NK-92 (cell line): ENCODE measurements around the gene BANP.
"Not testable (repeated sequence)": the region's sequence is repeated elsewhere in the genome, so short reads cannot be mapped to it uniquely, and the experiment has no call there.

Source experiments
- DNase-seq: peaks from one replicate; lab custom pipeline; 2025; ENCODE audit not compliant: unreplicated experiment; lab: John Stamatoyannopoulos, UW

The BANP gene

GRCh38 chr16:88077328-88078108 is 126.3 kb downstream of the BANP start:
- no peak for DNase-seq

- no peak for DNase-seq
Observed at GRCh38 chr16:88078111-88078775, 127.0 kb downstream of the BANP start.

DNA sequence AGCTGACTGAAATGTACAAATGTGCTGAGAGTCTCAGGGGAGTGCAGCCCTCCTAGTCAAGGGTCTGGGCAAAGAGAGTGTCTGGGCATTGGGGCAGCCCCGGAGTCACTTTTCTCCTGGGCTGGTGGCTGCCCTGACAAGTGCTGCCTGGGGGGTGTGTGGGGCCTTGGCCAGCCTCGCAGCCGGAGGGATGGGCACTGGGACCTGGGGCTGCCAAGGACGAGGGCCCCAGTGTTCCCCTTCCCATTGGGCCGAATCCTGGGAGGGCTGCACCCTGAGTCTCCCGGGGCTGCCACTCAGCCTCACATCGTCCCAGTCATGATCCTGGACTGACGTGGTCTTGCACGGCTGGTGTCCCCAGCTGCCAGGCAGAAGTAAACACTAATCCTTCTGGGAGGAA is 132.3 kb downstream of the BANP start:
- DNase-seq: no peak

GRCh38 chr16:88084881-88085280 is 133.6 kb downstream of the BANP start:
- no peak for DNase-seq

- DNase-seq: no peak
Observed at GRCh38 chr16:88086571-88087516, 135.6 kb downstream of the BANP start.

- no peak for DNase-seq
Observed at GRCh38 chr16:88087517-88087877, 136.3 kb downstream of the BANP start.

DNA sequence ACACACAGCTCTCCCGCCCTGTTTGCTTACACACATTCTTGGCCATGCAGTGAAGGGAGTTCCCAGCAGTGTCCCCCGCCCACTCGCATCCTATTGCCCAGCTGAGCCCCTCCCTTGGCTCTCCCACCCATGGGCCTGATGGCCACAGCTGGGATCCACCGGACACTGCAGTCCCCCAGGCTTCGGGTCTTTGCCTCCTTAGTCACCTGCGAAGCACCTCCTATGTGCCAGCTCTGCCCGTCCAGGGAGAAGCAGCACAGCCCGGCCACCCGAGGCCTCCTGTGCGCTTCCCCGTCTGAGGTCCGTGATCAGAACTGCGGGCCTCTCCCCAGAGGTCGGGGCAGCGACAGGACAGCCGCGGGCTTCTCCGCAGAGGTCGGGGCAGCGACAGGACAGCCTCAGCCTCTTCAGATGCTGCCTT is 136.9 kb downstream of the BANP start:
- no peak for DNase-seq

DNA sequence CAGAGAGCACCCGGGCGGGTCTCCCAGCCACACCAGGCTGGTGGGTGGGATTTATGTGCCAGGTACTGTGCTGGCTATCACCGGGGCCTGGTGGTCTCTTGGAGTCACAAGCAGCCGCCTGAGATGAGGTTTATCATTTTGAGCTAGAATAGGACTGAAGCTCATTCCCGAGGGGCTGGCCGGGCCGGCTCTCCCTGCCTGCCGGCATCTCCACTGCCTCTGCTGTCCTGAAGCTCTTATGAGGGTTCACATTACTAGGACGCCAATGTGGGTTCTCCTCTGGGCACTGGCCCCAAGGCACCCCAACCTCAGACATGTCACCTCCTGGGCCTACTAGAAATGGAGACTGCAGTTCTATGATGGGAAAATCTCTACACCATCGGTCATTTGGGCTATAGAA is 137.4 kb downstream of the BANP start:
- DNase-seq: not testable (repeated sequence)

DNA sequence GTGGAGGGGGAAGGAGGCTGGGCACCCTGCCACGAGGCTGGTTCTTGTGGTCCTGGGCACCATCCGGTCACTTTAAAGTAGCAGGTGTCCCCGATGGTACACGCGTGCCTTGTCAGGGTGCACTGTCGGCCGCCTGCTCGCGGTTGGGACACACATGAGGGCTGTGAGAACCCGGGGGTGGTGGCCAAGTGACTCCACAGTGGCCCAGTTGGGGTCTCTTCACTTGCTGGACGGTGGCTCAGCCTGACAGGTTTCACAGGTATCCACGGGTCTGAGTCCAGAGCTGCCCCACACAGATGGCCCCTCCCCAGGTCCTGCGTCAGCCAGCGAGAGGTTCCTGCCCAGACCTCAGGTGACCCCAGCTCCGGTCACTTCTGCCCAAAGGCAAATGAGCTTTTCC is 137.8 kb downstream of the BANP start:
- DNase-seq: not testable (repeated sequence)

GRCh38 chr16:88089632-88090376 is 138.6 kb downstream of the BANP start:
- DNase-seq: not testable (repeated sequence)

- not testable (repeated sequence) for DNase-seq
Observed at GRCh38 chr16:88090377-88091175, 139.3 kb downstream of the BANP start.

GRCh38 chr16:88091221-88091971 is 140.2 kb downstream of the BANP start:
- not testable (repeated sequence) for DNase-seq

GRCh38 chr16:88091972-88092302 is 140.7 kb downstream of the BANP start:
- not testable (repeated sequence) for DNase-seq

GRCh38 chr16:88092791-88093555 is 141.7 kb downstream of the BANP start:
- not testable (repeated sequence) for DNase-seq

DNA sequence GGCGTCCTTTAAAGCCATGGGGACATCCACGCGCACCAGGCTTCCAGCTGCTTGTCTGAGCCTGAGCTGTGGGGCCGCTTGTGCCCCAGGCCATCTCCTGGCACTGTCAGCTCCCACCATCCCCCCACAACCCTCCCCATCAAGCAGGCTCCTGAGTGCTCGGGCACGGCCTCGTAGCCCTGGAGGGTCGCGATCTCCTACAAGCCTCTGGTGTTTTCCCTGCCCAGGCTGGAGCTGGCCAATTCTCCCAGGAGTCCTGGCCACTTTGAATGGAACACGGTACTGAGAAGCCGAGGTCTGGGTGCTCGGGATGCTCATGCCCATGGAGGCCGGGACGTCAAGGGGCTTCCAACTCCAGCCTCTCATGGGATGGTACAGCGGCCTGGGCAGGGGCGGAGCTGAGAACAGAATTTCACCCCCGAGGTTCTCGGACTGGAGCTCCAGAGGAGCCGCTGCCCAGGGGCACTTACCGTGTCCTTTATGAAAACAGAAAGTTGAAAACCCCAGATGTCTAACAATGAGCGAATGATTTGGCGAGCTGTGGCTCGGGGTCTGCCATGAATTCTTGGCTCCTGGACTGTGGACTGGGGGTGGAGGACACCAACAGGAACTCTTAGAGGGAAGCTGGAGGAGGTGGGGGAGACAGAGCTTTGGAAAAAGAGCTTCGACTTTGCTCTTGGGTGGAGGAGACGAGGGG is 142.5 kb downstream of the BANP start:
- not testable (repeated sequence) for DNase-seq

DNA sequence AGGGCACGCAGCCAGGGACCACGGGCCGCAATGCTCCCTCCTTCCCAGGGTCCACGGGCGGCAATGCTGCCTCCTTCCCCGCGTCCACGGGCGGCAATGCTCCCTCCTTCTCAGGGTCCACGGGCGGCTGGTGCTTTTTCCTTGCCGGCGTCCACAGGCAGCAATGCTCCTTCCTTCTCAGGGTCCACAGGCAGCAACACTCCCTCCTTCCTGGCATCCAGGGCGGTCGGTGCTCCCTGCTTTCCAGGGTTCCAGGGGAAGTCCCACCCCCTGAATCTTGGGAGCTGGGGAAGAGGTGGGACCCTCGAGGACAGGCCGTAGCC is 143.0 kb downstream of the BANP start:
- not testable (repeated sequence) for DNase-seq

DNA sequence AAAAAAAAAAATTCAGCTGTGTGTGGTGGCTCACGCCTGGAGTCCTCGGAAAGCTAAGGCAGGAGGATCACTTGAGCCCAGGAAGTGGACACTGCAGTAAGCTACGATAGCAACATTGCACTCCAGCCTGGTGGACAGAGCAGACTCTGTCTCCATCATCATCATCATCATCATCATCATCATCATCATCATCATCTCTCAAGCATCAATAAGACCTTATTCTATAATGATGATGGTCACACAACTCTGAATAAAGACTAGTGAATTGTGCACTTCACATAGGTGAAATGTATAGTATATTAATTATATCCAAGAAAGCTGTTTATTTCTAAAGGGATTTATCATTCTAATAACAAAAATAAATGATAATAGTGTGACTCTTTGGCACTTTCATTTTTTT is 143.7 kb downstream of the BANP start:
- DNase-seq: not testable (repeated sequence)

GRCh38 chr16:88096659-88097058 is 145.4 kb downstream of the BANP start:
- not testable (repeated sequence) for DNase-seq
